OCI-LY1 (cell line): ENCODE measurements around the gene HGS.

Experiments
- EZH2 ChIP-seq: fragments of 200-600 bp; sonication (generic), shearing (Covaris generic); IDR thresholded peaks from 2 replicates; pipeline ENCODE4 v1.8.0; 2017; ENCODE audit warnings: borderline replicate concordance, mixed run types, mild to moderate bottlenecking, antibody characterized with exemption, low read length, moderate library complexity, mixed read lengths
- TF ChIP-seq, protein P1 (sequence below): fragments of 200-600 bp; sonication (generic), shearing (Covaris generic); IDR thresholded peaks from 2 replicates; pipeline ENCODE4 v1.5.1; 2017; ENCODE audit warnings: mild to moderate bottlenecking, antibody characterized with exemption, low read length, moderate library complexity, mixed read lengths

DNA sequence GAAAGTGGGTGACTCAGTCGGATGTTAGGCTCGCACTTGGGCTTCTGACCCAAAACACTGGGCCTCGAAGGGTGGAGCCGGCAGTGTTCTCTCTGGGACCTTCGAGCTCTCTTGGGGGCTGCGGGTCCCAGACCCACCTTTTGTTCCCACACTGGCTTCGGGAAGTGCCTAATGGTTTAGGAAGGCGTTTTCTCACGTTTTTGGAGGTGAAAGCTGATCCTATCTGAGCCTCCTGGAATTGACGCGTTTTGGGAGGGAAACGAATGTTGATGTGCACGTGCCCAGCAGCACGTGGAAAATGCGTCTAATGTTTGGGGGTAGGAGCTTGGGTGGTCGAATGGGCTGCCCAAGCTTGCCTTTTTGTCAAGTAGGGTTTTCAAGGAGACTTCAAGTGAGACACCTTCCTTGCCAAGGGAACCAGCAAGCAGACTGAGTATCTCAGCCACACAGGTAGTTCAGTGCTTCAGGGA, 666 bp downstream of the HGS start:
- TF ChIP-seq, protein P1, sequence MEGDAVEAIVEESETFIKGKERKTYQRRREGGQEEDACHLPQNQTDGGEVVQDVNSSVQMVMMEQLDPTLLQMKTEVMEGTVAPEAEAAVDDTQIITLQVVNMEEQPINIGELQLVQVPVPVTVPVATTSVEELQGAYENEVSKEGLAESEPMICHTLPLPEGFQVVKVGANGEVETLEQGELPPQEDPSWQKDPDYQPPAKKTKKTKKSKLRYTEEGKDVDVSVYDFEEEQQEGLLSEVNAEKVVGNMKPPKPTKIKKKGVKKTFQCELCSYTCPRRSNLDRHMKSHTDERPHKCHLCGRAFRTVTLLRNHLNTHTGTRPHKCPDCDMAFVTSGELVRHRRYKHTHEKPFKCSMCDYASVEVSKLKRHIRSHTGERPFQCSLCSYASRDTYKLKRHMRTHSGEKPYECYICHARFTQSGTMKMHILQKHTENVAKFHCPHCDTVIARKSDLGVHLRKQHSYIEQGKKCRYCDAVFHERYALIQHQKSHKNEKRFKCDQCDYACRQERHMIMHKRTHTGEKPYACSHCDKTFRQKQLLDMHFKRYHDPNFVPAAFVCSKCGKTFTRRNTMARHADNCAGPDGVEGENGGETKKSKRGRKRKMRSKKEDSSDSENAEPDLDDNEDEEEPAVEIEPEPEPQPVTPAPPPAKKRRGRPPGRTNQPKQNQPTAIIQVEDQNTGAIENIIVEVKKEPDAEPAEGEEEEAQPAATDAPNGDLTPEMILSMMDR, result no peak
- no peak for TF ChIP-seq EZH2
